Gastroesophageal sphincter (tissue), 4 donors: ENCODE measurements around the gene RNF34. TPM values are rescaled to one million over a fixed set of nuclear protein-coding genes. Genes with fewer than 3 reads are reported as not detected.
A peak's percentile ranks its signal among the peaks of the same experiment; 100 is the strongest.

ENCODE experiments used
- ATAC-seq: fragments of 150-250 bp; one replicate; pipeline ENCODE4 v1.9.1; 2016; ENCODE audit warnings: mild to moderate bottlenecking, moderate library complexity
- H3K27ac ChIP-seq, 4 donors: fragments of 200-600 bp; sonication (generic) in 3 of 4; 1 replicate in 3 of 4; 2 replicates in 1 of 4; pipeline ENCODE4 v1.5.1; 2016 to 2019
- H3K27me3 ChIP-seq: fragments of 200-600 bp; sonication (generic); one replicate; pipeline ENCODE4 v1.5.1; 2019
- H3K36me3 ChIP-seq, 2 donors: fragments of 200-600 bp; sonication (generic); one replicate each; pipeline ENCODE4 v1.5.1; 2019; ENCODE audit warnings: control low read depth in 1 of 2
- H3K4me1 ChIP-seq, 3 donors: fragments of 200-600 bp; sonication (generic); 1 replicate in 2 of 3; 2 replicates in 1 of 3; pipeline ENCODE4 v1.5.1; 2016 to 2019; ENCODE audit warnings: control low read depth in 2 of 3
- H3K4me3 ChIP-seq, 2 donors: fragments of 200-600 bp; sonication (generic); one replicate each; pipeline ENCODE4 v1.5.1; 2019; ENCODE audit warnings: mild to moderate bottlenecking in 1 of 2, moderate library complexity in 1 of 2
- H3K9me3 ChIP-seq, 3 donors: fragments of 200-600 bp; sonication (generic); one replicate each; pipeline ENCODE4 v1.5.1; 2017 to 2019; ENCODE audit warnings: control low read depth in 2 of 3
- EP300 ChIP-seq: sonication (generic); formaldehyde crosslinking; IDR thresholded peaks from one replicate; pipeline ENCODE4 v1.6.1; 2017; ENCODE audit warnings: antibody characterized with exemption, mild to moderate bottlenecking
- POLR2A ChIP-seq, 2 donors: fragments of 450-650 bp; IDR thresholded peaks; one replicate each; pipeline ENCODE4 v1.6.1; 2017; ENCODE audit warnings: antibody characterized with exemption in 2 of 2, mild to moderate bottlenecking in 2 of 2, moderate library complexity in 1 of 2
- POLR2AphosphoS5 ChIP-seq: sonication (generic); formaldehyde crosslinking; IDR thresholded peaks from one replicate; pipeline ENCODE4 v1.6.1; 2017; ENCODE audit warnings: antibody characterized with exemption
- WGBS, 2 donors: methylation state at CpG; one replicate each; pipeline ENCODE4 v1.1.5; 2018; ENCODE audit warnings: low coverage in 1 of 2; 5-methylcytosine and 5-hydroxymethylcytosine counted together
- total RNA-seq, 4 donors: library from RNA; depleted of rRNA; stranded (reverse); fragments of >200 nt; gene quantifications; one replicate each; pipeline ENCODE4 v1.1.0, GENCODE V29; 2016
- TF ChIP-seq, protein P1 (sequence below), 4 experiments: fragments of 200-600 bp in 2 of 4; fragments of 450-650 bp in 2 of 4; sonication (generic) in 1 of 4; IDR thresholded peaks; one replicate each; pipeline ENCODE4 v1.5.1; 2017 to 2019; ENCODE audit warnings: antibody characterized with exemption in 4 of 4, mild to moderate bottlenecking in 2 of 4, moderate library complexity in 2 of 4

The RNF34 gene
- total RNA-seq, 4 donors from 2014 or later, result 42.5 to 76.0 (median 56.3) TPM

DNA sequence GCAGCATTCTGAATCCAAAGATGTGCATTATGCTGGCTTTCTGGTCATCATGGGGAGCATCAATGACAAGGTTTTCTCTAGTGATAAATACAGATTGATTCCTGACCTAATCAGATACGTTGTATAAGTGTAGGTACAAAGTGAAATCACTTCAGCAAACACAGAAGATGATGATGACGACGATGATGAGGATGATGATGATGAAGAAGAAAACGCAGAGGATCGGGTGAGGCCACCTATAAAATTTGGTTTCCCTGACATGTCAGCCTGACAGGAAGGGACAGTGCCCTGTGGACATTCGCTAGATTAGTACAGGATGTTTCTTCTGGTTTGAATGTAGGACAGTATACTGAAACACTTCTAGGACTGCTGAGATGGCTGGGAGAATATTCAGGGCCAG is 20.2 kb downstream of the RNF34 start:
- 84 to 100% methylated on average over 2 to 6 of the region's 6 CpGs for WGBS, 2 donors
- Histone ChIP-seq H3K27ac (peak overlapping the region in 1 of 4 donors; percentile 78), H3K27me3 (no peaks in the 10 kb centered on the region), H3K9me3 (no peaks in the 10 kb centered on the region), H3K4me3 (no peak overlapping the region), H3K36me3 (peaks cover 3 to 84% of the 10 kb centered on the region in 2 donors), H3K4me1 (peaks cover 0 to 45% (median 0%) of the 10 kb centered on the region in 3 donors)
- ATAC-seq, result no peak
- no peak for TF ChIP-seq POLR2A (IDR thresholded peaks at IDR 0.05)
- no peak for TF ChIP-seq POLR2AphosphoS5
- TF ChIP-seq, protein P1, sequence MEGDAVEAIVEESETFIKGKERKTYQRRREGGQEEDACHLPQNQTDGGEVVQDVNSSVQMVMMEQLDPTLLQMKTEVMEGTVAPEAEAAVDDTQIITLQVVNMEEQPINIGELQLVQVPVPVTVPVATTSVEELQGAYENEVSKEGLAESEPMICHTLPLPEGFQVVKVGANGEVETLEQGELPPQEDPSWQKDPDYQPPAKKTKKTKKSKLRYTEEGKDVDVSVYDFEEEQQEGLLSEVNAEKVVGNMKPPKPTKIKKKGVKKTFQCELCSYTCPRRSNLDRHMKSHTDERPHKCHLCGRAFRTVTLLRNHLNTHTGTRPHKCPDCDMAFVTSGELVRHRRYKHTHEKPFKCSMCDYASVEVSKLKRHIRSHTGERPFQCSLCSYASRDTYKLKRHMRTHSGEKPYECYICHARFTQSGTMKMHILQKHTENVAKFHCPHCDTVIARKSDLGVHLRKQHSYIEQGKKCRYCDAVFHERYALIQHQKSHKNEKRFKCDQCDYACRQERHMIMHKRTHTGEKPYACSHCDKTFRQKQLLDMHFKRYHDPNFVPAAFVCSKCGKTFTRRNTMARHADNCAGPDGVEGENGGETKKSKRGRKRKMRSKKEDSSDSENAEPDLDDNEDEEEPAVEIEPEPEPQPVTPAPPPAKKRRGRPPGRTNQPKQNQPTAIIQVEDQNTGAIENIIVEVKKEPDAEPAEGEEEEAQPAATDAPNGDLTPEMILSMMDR (IDR thresholded peaks at IDR 0.05), result no peak
- TF ChIP-seq EP300, result no peak

DNA sequence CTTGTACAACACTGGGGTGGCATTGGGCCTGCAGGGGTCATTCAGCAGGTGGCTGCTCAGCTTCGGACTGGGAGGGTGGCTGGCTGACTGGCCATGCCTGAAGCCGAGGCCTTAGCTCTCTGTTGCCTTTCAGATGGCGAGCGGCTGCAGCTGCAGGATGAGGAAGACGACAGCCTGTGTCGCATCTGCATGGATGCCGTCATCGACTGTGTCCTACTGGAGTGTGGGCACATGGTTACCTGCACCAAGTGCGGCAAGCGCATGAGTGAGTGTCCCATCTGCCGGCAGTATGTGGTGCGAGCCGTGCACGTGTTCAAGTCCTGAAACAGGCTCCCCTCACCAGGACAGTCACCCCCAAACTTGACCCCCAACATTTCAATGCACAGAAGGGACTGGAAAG is 23.3 kb downstream of the RNF34 start:
- ATAC-seq, result no peak
- Histone ChIP-seq H3K4me3 (no peak overlapping the region), H3K36me3 (peaks cover 0 to 91% of the 10 kb centered on the region in 2 donors), H3K4me1 (peaks cover 0 to 59% (median 0%) of the 10 kb centered on the region in 3 donors), H3K27me3 (no peaks in the 10 kb centered on the region), H3K9me3 (no peaks in the 10 kb centered on the region), H3K27ac (peak overlapping the region in 3 of 4 donors; percentile 78 to 82 (median 81))
- TF ChIP-seq EP300, result no peak
- no peak for TF ChIP-seq POLR2AphosphoS5
- TF ChIP-seq, protein P1 (IDR thresholded peaks at IDR 0.05), result no peak
- no peak for TF ChIP-seq POLR2A (IDR thresholded peaks at IDR 0.05)
- 95 to 100% methylated on average over 1 to 2 of the region's 14 CpGs for WGBS, 2 donors

DNA sequence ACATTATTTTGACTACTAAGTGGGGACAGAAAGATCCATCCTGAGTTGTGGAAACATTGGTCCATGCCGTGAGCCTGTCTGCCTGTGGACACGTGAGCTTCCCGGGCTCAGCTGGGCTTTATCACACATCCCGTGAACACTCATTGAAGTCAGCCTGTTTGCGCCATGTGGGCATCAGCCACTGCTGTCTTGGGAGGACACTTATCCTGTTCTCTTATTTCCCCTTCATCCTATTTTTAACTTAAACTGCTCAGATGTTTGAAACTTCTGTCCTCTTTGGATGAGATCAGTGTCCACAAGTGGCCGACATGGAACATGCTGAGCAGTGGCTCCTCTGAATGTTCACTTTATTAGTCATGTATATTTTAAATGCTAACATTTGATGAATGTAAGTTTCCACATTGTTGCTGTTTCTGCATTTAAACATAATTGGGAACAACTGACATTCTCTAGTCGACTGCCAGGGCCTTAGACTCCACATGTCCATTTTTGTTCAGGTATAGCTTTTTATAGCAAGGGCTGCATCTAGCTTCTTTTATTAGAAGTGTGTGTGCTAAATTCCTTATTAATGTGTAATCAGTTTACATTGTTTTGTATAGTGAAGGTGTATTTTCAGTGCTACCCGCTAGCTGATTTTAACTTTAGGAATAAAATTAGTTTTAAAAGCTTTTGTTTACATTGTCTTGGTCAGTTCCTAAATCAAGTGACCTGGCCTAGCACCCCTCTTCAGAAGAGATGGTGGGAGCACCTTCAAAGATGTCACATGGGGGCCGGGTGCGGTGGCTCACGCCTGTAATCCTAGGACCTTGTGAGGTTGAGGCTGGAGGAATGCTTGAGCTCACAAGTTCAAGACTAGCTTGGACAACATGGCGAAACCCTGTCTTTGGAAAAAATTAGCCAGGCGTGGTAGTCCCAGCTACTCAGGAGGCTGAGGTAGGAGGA is 24.0 kb downstream of the RNF34 start:
- ATAC-seq, result peak; percentile 71

DNA sequence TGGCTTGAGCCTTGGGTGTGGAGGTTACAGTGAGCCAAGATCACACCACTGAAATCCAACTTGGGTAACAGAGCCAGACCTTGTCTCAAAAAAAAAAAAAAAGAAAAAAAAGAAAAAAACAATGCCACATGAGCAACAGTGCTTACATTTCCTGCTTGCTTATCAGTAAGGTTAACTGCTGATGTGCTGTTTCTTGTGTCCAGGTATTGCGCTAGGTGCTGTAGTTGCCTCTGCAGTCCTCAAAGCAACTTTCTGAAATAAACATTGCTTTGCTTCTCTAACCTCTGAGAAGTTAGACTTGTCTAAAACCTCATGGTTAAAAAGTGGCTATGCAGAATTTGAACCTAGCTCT is 24.7 kb downstream of the RNF34 start:
- H3K4me1 ChIP-seq, result peaks cover 0 to 72% (median 0%) of the 10 kb centered on the region in 3 donors
- no peak for TF ChIP-seq EP300
- no peak for TF ChIP-seq POLR2AphosphoS5
- TF ChIP-seq, protein P1 (IDR thresholded peaks at IDR 0.05), result no peak
- TF ChIP-seq POLR2A (IDR thresholded peaks at IDR 0.05), result no peak
- no peaks in the 10 kb centered on the region for H3K27me3 ChIP-seq
- no peak for ATAC-seq
- WGBS, 2 donors, result 94 to 100% methylated on average over 1 of the region's 1 CpG
- H3K4me3 ChIP-seq, result no peak overlapping the region
- H3K27ac ChIP-seq, result peak overlapping the region in 3 of 4 donors; percentile 78 to 82 (median 81)
- H3K9me3 ChIP-seq, result no peaks in the 10 kb centered on the region
- peaks cover 0 to 91% of the 10 kb centered on the region in 2 donors for H3K36me3 ChIP-seq

More for the DNA sequence above, 24.0 kb downstream of the RNF34 start:
- Histone ChIP-seq H3K36me3 (peaks cover 0 to 91% of the 10 kb centered on the region in 2 donors), H3K4me3 (no peak overlapping the region), H3K4me1 (peaks cover 0 to 66% (median 0%) of the 10 kb centered on the region in 3 donors), H3K27ac (peak overlapping the region in 3 of 4 donors; percentile 78 to 82 (median 81)), H3K27me3 (no peaks in the 10 kb centered on the region), H3K9me3 (no peaks in the 10 kb centered on the region)
- WGBS, 2 donors, result 33 to 62% methylated on average over 2 to 13 of the region's 13 CpGs
- TF ChIP-seq, protein P1 (IDR thresholded peaks at IDR 0.05), result no peak
- peak; percentile 69 for TF ChIP-seq POLR2AphosphoS5
- no peak for TF ChIP-seq POLR2A (IDR thresholded peaks at IDR 0.05)
- no peak for TF ChIP-seq EP300
